Testis (tissue), 2 donors: ENCODE data around the gene TSPAN2.

Experiments
- POLR2A ChIP-seq: fragments of 450-650 bp; IDR thresholded peaks from one replicate; pipeline ENCODE4 v1.6.1; 2017; ENCODE audit warnings: antibody characterized with exemption, mild to moderate bottlenecking, moderate library complexity
- TF ChIP-seq, protein P1 (sequence below), 3 experiments: fragments of 450-650 bp in 2 of 3; fragments of 200-600 bp in 1 of 3; sonication (generic) in 1 of 3; IDR thresholded peaks; one replicate each; pipeline ENCODE4 v1.5.1; 2016 to 2019; ENCODE audit warnings: antibody characterized with exemption in 3 of 3, mild to moderate bottlenecking in 2 of 3, moderate library complexity in 1 of 3

DNA sequence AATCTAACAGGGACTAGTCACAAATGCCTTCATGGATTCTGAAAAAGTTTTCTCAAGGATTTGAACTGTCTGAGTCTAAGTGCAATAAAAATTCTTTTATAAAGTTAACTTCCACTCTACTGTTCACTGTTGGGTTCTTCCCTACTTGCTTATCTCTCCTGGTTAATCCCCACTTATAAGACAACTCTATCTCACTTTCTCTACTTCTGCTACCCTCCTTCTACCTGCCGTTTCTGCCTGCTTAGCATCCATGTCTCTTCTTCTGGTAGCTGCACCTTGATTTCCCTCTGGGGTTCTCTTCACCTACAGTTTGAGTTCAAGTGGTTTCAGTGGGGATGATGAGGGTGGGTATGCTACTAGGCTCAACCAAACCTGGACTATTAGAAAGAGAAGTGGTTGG, 53.7 kb downstream of the TSPAN2 start:
- TF ChIP-seq, protein P1, sequence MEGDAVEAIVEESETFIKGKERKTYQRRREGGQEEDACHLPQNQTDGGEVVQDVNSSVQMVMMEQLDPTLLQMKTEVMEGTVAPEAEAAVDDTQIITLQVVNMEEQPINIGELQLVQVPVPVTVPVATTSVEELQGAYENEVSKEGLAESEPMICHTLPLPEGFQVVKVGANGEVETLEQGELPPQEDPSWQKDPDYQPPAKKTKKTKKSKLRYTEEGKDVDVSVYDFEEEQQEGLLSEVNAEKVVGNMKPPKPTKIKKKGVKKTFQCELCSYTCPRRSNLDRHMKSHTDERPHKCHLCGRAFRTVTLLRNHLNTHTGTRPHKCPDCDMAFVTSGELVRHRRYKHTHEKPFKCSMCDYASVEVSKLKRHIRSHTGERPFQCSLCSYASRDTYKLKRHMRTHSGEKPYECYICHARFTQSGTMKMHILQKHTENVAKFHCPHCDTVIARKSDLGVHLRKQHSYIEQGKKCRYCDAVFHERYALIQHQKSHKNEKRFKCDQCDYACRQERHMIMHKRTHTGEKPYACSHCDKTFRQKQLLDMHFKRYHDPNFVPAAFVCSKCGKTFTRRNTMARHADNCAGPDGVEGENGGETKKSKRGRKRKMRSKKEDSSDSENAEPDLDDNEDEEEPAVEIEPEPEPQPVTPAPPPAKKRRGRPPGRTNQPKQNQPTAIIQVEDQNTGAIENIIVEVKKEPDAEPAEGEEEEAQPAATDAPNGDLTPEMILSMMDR (IDR thresholded peaks at IDR 0.05) = no peak
- TF ChIP-seq POLR2A = no peak
